Measurements from ENCODE around the gene ISG20.

ISG20 gene

GRCh38 chr15:88693191-88693590 lies 54.4 kb downstream of the ISG20 start:
- no peak for DNase-seq

DNA sequence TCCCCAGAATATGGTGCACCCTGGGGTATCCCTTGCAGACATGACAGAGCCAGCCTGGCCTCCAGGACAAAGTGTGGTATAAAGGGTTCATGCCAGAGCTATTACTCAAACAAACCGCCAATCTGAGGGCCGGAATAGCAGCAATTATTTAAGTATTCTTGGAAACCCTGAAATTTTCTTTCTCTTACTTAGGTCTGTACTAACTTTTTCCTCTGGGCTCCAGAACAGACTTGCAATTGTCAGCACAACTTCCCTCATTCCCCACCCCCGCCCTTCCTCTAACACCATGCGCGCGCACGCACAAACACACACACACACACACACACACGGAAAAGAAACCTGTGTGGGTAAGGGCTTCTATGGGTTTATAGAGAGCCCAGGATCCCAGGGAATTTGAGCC lies 56.3 kb downstream of the ISG20 start:
- no peak for DNase-seq

DNA sequence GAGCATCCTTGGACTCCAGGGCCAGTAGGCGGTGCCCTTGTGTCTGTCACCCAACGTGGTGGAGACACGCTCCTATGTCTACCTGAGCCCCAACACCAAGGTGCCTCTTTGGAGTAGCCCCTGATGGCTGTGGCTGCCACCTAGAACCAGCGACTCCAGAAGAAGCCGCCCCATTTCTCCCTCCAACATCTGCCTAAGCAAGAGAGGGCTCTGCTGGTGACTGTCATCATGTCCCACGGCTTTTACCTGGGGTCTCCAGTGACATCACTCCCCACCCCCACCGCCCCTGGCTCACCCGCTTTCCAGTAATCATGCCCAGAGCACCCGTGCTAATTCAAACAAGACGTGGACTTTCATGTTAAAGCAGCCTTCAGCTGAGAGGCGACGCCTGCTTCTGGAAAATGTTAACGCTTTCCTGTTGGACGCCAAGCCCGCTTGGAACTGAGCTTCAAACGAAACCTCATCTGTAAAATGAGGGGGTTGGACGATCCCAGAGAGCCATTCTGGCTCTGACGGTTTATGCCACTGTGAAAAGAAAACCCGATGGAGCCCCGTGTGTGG lies 57.0 kb downstream of the ISG20 start:
- no peak for DNase-seq

GRCh38 chr15:88696254-88696653 lies 57.4 kb downstream of the ISG20 start:
- DNase-seq: no peak

DNA sequence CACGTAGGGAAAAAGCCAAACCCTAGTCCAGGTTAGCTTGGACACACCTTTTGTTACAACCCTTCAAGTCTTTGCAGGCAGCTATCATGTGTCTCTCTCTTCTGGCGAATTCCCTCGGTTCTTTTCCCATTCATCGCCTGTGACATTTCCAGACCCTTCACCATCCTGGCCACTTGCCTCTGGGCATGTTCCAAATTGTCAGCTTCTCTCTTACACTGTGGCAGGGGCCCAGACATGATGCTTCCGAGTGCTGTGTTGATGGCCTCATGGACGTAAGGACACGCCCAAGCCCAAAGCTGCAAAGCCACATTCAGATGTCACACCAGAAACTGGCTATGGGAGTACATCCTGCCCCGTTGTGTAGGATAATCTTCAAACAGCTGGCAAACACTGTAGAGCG lies 58.5 kb downstream of the ISG20 start:
- DNase-seq: no peak

GRCh38 chr15:88699861-88700260 lies 61.0 kb downstream of the ISG20 start:
- no peak for DNase-seq

- DNase-seq: no peak
Observed at GRCh38 chr15:88700716-88701115, 61.9 kb downstream of the ISG20 start.

GRCh38 chr15:88701561-88702095 lies 62.8 kb downstream of the ISG20 start:
- DNase-seq: no peak

GRCh38 chr15:88702983-88703382 lies 64.2 kb downstream of the ISG20 start:
- DNase-seq: no peak

DNA sequence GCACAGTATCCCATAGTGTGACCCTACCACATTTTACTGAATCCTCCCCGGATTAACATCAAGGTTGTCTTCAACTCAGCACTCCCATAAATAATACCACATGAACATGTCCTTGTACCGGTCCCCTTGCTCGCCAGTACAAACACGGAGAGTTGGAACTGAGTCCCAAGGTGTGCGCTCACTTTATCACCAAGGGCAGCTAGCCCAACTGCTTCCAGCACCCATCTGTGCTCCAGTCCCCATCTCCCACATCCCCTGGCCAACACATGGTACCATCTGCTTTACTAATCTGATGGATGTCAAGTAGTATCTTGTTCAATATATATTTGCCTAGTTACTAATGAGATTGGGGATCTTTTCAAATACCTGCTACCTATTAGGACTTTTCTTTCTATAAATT lies 64.7 kb downstream of the ISG20 start:
- DNase-seq: no peak

GRCh38 chr15:88704791-88705768 lies 66.3 kb downstream of the ISG20 start:
- DNase-seq: no peak

DNA sequence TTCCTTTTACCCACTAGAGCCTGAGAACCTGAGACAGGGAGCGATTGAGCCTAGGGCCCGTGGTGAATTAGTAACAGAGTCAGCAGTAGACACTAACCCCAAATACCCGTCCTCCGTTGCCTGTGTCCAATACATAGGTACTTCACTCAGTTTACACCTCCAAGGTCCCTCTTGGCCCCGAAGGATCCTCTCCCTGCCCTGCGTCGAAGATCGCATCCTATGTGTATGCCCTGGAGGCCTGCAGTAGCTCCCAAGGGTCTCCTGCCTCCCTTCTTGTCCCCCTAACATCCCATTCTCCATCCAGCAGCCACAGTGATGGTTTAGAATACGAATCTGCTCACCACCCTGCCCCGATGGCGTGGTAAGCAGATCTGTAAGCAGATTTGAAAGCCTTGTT lies 67.0 kb downstream of the ISG20 start:
- no peak for DNase-seq

All from inflammatory macrophage (primary cell).